Endothelial cell of umbilical vein (primary cell): ENCODE results near the gene PRDM11. TPM values are rescaled to one million over a fixed set of nuclear protein-coding genes. Genes with fewer than 3 reads are reported as not detected.

Experiments used
- BruUV-seq: library from RNA; stranded (reverse); fragments of 400-500 nt; replicated peaks from 2 replicates; lab custom pipeline; 2021; lab: Mats Ljungman, UMichigan
- CTCF ChIA-PET: fragments of 300-600, 350-600 bp; sonication (Branson Sonifier 250); formaldehyde crosslinking; loops from one replicate; lab custom pipeline; 2021; ENCODE audit warnings: antibody characterized with exemption, inconsistent platforms; lab: Charles Lee
- POLR2A ChIA-PET: fragments of 300-600, 350-600 bp; sonication (Branson Sonifier 250); formaldehyde crosslinking; loops from one replicate; lab custom pipeline; 2021; ENCODE audit warnings: antibody characterized with exemption, inconsistent platforms; lab: Charles Lee
- DNase-seq: peaks from one replicate; pipeline ENCODE4 v3.0.0-alpha.2; 2011; ENCODE audit warnings: low read depth, low spot score
- FAIRE-seq: peaks from 2 replicates; lab custom pipeline; 2011; peaks lifted over from hg19 to GRCh38; lab: Jason Lieb, UNC
- H2AFZ ChIP-seq: 2 replicates; pipeline ENCODE4 v1.6.0; 2012; ENCODE audit warnings: low read depth, low read length, control low read depth, inconsistent platforms
- H3K27ac ChIP-seq: 2 replicates; pipeline ENCODE4 v1.5.1; 2011; ENCODE audit warnings: low read depth, mild to moderate bottlenecking, control low read depth, low read length, moderate library complexity; ENCODE audit not compliant: insufficient read depth
- H3K27me3 ChIP-seq, 2 experiments: 2 replicates each; pipeline versions ENCODE4 v1.6.0 to v1.6.1; 2011; ENCODE audit warnings: low read length in 2 of 2, mixed read lengths in 1 of 2; ENCODE audit not compliant: control insufficient read depth in 2 of 2, insufficient read depth in 2 of 2
- H3K36me3 ChIP-seq, 2 experiments: 2 replicates in 1 of 2; 3 replicates in 1 of 2; pipeline ENCODE4 v1.5.1; 2011; ENCODE audit warnings: low read length in 2 of 2, mild to moderate bottlenecking in 1 of 2, moderate library complexity in 1 of 2; ENCODE audit not compliant: control insufficient read depth in 2 of 2, insufficient read depth in 2 of 2; ENCODE audit errors: extremely low read depth in 1 of 2
- H3K4me1 ChIP-seq: 3 replicates; pipeline ENCODE4 v1.5.1; 2011; ENCODE audit warnings: mild to moderate bottlenecking, low read length; ENCODE audit not compliant: control insufficient read depth, insufficient read depth; ENCODE audit errors: extremely low read depth
- H3K4me2 ChIP-seq: 2 replicates; pipeline ENCODE4 v1.6.1; 2011; ENCODE audit warnings: low read length, control low read depth, mixed read lengths; ENCODE audit not compliant: insufficient read depth
- H3K4me3 ChIP-seq, 3 experiments: fragments of 200-600 bp in 1 of 3; sonication (generic), shearing (Covaris generic) in 1 of 3; replicated peaks in 1 of 3; 2 replicates each; pipeline ENCODE4 v1.5.1; 2011 to 2016; ENCODE audit warnings: control low read depth in 3 of 3, low read length in 3 of 3, mild to moderate bottlenecking in 2 of 3, inconsistent platforms in 1 of 3, low read depth in 1 of 3, moderate library complexity in 1 of 3; ENCODE audit not compliant: insufficient read depth in 1 of 3
- H3K79me2 ChIP-seq: 2 replicates; pipeline ENCODE4 v1.6.0; 2012; ENCODE audit warnings: low read length, inconsistent platforms; ENCODE audit not compliant: control insufficient read depth, insufficient read depth
- H3K9ac ChIP-seq: replicated peaks from 2 replicates; pipeline ENCODE3; 2011; ENCODE audit warnings: low read length, control low read depth; ENCODE audit not compliant: insufficient read depth; ENCODE audit errors: extremely low read depth
- H3K9me1 ChIP-seq: replicated peaks from 3 replicates; pipeline ENCODE4 v1.6.0; 2011; ENCODE audit warnings: mild to moderate bottlenecking, low read length; ENCODE audit not compliant: control insufficient read depth, insufficient read depth; ENCODE audit errors: extremely low read depth
- H3K9me3 ChIP-seq: replicated peaks from 2 replicates; pipeline ENCODE4 v1.5.1; 2012; ENCODE audit warnings: low read length, inconsistent platforms; ENCODE audit not compliant: control insufficient read depth, insufficient read depth
- H4K20me1 ChIP-seq: replicated peaks from 2 replicates; pipeline ENCODE3; 2011; ENCODE audit warnings: mild to moderate bottlenecking, low read length; ENCODE audit not compliant: control insufficient read depth, insufficient read depth; ENCODE audit errors: extremely low read depth
- CTCF ChIP-seq, 2 donors: IDR thresholded peaks; 1 replicate in 1 of 2; 2 replicates in 1 of 2; pipeline ENCODE4 v1.5.1; 2011; ENCODE audit warnings: low read length in 2 of 2, mild to moderate bottlenecking in 2 of 2, moderate library complexity in 2 of 2, control low read depth in 1 of 2, inconsistent platforms in 1 of 2, low read depth in 1 of 2; ENCODE audit not compliant: insufficient read depth in 1 of 2; ENCODE audit errors: extremely low read depth in 1 of 2
- EZH2 ChIP-seq: IDR thresholded peaks from 2 replicates; pipeline ENCODE4 v1.6.1; 2012; ENCODE audit warnings: borderline replicate concordance, low read depth, mild to moderate bottlenecking, moderate library complexity, low read length, inconsistent platforms; ENCODE audit not compliant: severe bottlenecking
- FOS ChIP-seq: IDR thresholded peaks from 2 replicates; pipeline ENCODE4 v1.6.1; 2011; ENCODE audit warnings: mild to moderate bottlenecking, low read length, moderate library complexity, borderline replicate concordance; ENCODE audit not compliant: insufficient read depth
- GATA2 ChIP-seq: IDR thresholded peaks from 2 replicates; pipeline ENCODE4 v1.7.0; 2011; ENCODE audit warnings: low read depth, mild to moderate bottlenecking, moderate library complexity, mixed read lengths, low read length; ENCODE audit not compliant: insufficient read length, insufficient read depth
- JUN ChIP-seq: IDR thresholded peaks from 2 replicates; pipeline ENCODE4 v1.6.1; 2011; ENCODE audit warnings: borderline replicate concordance, low read depth; ENCODE audit not compliant: insufficient read length, insufficient read depth
- MAX ChIP-seq: IDR thresholded peaks from 2 replicates; pipeline ENCODE4 v1.6.1; 2011; ENCODE audit not compliant: insufficient read depth, insufficient read length
- MYC ChIP-seq: IDR thresholded peaks from one replicate; pipeline ENCODE4 v1.6.1; 2011; ENCODE audit warnings: mild to moderate bottlenecking, low read depth, low read length
- POLR2A ChIP-seq: IDR thresholded peaks from 2 replicates; pipeline ENCODE4 v1.6.1; 2012; ENCODE audit warnings: low read depth, mild to moderate bottlenecking, control low read depth, low read length
- POLR2AphosphoS5 ChIP-seq: IDR thresholded peaks from 2 replicates; pipeline ENCODE4 v1.6.1; 2012; ENCODE audit warnings: low read depth, mild to moderate bottlenecking, control low read depth, low read length, moderate library complexity; ENCODE audit not compliant: insufficient read depth
- dilution Hi-C: fragments of 300-500 bp; cut with MboI; formaldehyde crosslinking; loops from one replicate; pipeline ENCODE4 v1.15.0; 2019; ENCODE audit warnings: low sequenced_read_pairs; ENCODE audit not compliant: extremely low pct_ligation_motif_present
- intact Hi-C: fragments of 100-400 bp; cut with micrococcal nuclease; formaldehyde crosslinking; loops from one replicate; pipeline ENCODE4 v1.10.0; 2022
- polyA plus RNA-seq, 4 experiments: library from polyadenylated mRNA; depleted of rRNA in 3 of 4; stranded (reverse) in 3 of 4; unstranded in 1 of 4; fragments of >200 nt; gene quantifications; 2 replicates each; pipeline versions ENCODE4 v1.2.1 to v1.2.3, GENCODE V29; 2011 to 2012; ENCODE audit warnings: missing spikeins in 1 of 4
- total RNA-seq: library from RNA; stranded (reverse); gene quantifications from 2 replicates; pipeline ENCODE4 v1.2.3, GENCODE V29; 2021

PRDM11 gene
- total and polyA plus RNA-seq, 2 donors (not counting 3 experiments of a cell fraction or from before 2014, with no cell fraction given), result 6.9 to 14.1 TPM

DNA sequence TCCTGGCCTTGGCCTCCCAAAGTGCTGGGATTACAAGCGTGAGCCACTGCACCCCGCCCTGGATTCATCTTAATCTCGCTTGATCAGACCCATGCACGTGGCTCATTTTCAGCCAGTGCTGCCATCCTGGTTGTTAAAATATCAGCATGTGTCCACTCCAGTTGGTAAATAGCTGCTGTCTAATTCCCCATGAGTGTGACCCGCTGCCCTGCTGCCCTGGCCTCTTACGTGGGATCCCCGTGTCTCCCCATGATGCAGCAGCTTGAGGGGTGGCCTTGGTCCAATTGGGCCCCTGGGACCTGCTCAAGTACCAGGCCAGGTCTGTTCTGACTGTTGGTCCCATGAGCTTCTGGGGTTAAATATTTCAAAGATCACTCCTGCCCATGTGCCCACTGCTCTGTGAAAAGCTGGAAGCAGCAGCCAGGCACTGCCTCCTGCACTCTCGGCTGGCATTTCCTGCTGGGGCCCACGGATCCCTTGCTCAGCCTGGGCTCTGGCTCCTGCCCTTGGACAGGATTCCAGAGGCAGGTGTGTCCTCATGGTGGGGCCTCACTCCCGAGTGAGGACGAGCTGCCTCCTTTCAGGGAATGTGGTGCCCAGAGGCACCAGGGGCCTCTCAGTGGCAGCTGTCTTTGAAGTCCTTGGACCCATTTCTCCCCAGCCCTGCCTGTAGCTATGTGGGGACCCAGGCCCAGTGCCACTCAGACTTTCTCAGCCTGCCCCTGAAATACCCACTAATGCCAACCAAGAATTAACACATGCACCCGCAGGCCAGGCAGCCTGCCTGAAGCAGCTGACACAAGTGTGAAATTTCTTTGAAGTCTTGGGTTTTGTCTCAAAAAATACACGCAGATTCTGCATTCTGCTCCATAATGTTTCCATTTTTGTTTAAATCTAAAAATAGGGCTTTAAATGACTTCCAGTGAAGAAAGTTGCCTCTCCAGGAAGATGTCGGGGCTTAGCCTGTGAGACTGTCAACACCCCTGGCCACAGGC, 38.1 kb upstream of the PRDM11 start:
- H3K9ac ChIP-seq, result no peak overlapping the region
- H3K27me3 ChIP-seq, result peaks cover 0 to 7% of the 10 kb centered on the region in 2 experiments
- DNase-seq, result peak; percentile 14
- H3K4me2 ChIP-seq, result no peak overlapping the region
- CTCF ChIA-PET, result interaction anchor here (0.9 to 22.0 kb wide), 6 partner anchors 171 to 663 kb away, joined by 3 to 1618 read pairs (median 9); partner anchors contain the start of gene SYT13
- no peaks in the 10 kb centered on the region for H3K9me3 ChIP-seq
- BruUV-seq, result no TSS peak
- no peaks in the 10 kb centered on the region for H4K20me1 ChIP-seq
- POLR2A ChIA-PET, result interaction anchor here (1.1 kb wide), 1 partner anchor 182 kb away, joined by 4 read pairs; no protein-coding TSS in a partner anchor
- no peaks in the 10 kb centered on the region for H3K79me2 ChIP-seq
- no peak overlapping the region for H2AFZ ChIP-seq
- no peak overlapping the region for H3K27ac ChIP-seq
- no peaks in the 10 kb centered on the region for H3K4me1 ChIP-seq
- H3K9me1 ChIP-seq, result no peaks in the 10 kb centered on the region
- dilution Hi-C loops, result no loop called here
- H3K4me3 ChIP-seq, result no peak overlapping the region
- no peak for TF ChIP-seq MAX
- TF ChIP-seq POLR2A, result no peak
- no peak for TF ChIP-seq CTCF (IDR thresholded peaks at IDR 0.05; ENCODE audit: extremely low read depth in 1 of 2, insufficient read depth in 1 of 2, low read depth in 1 of 2, low read length in 2 of 2)
- TF ChIP-seq EZH2, result no peak
- no peak for TF ChIP-seq MYC
- TF ChIP-seq GATA2, result no peak
- TF ChIP-seq POLR2AphosphoS5, result no peak
- no peak for TF ChIP-seq JUN
- no peak for TF ChIP-seq FOS
- no peaks in the 10 kb centered on the region for H3K36me3 ChIP-seq
- FAIRE-seq, result no peak
- intact Hi-C loops, result no loop called here
